K562 (cell line): ENCODE results near the gene SYT7. TPM values are rescaled to one million over a fixed set of nuclear protein-coding genes. Genes with fewer than 3 reads are reported as not detected.

Experiments used
- GABPB2 ChIP-seq: fragments of 250-450 bp; sonication (Bioruptor Pico); conservative IDR thresholded peaks from 2 replicates; pipeline ENCODE4 v1.5.1; 2021; ENCODE audit warnings: mild to moderate bottlenecking
- HOMEZ ChIP-seq: fragments of 250-450 bp; sonication (Bioruptor Pico); IDR thresholded peaks from 2 replicates; pipeline ENCODE4 v1.4.0; 2020; ENCODE audit warnings: mild to moderate bottlenecking, moderate library complexity
- LEF1 ChIP-seq: fragments of 450-650 bp; IDR thresholded peaks from 2 replicates; pipeline ENCODE4 v1.6.1; 2016; ENCODE audit warnings: mild to moderate bottlenecking
- RNF219 ChIP-seq: fragments of 250-450 bp; sonication (Bioruptor Pico); IDR thresholded peaks from 2 replicates; pipeline ENCODE4 v1.5.0; 2022; ENCODE audit warnings: mild to moderate bottlenecking
- ZNF277 ChIP-seq: fragments of 250-450 bp; sonication (Bioruptor Pico); IDR thresholded peaks from 2 replicates; pipeline ENCODE4 v1.8.0; 2022; ENCODE audit warnings: inconsistent platforms, mild to moderate bottlenecking, moderate library complexity, borderline replicate concordance
- ZNF766 ChIP-seq: fragments of 200-800 bp; sonication (Bioruptor generic); conservative IDR thresholded peaks from 2 replicates; pipeline ENCODE4 v1.6.1; 2016; ENCODE audit warnings: missing genetic modification characterization, missing compliant biosample characterization
- polyA plus RNA-seq, 8 experiments: library from polyadenylated mRNA; depleted of rRNA in 4 of 8; stranded (reverse) in 5 of 8; unstranded in 3 of 8; fragments of >200 nt; fragmentation: Nextera tagmentation in 2 of 8; fragmentation: Illumina TruSeq in 1 of 8; extraction: Ambion mirVana in 2 of 8; extraction: Trizol in 1 of 8; gene quantifications; 2 replicates each; pipeline versions ENCODE4 v1.2.1 to v1.2.3, GENCODE V29; 2011 to 2014; ENCODE audit warnings: inconsistent platforms in 1 of 8, missing spikeins in 1 of 8
- total RNA-seq, 7 experiments: library from RNA; depleted of rRNA in 6 of 7; stranded (reverse); fragments of >200 nt in 6 of 7; fragmentation: Illumina TruSeq in 2 of 7; extraction: Trizol in 2 of 7; gene quantifications; 2 replicates each; pipeline versions ENCODE4 v1.2.1 to v1.2.3, GENCODE V29; 2011 to 2021; ENCODE audit warnings: low replicate concordance in 1 of 7
- TF ChIP-seq, protein P1 (sequence below): fragments of 450-650 bp; IDR thresholded peaks from 2 replicates; pipeline ENCODE4 v1.6.1; 2016; ENCODE audit warnings: mild to moderate bottlenecking, moderate library complexity

The SYT7 gene
- total and polyA plus RNA-seq, 9 of the 15 experiments (the other 6 are each of a cell fraction or from before 2014, with no cell fraction given) = 0.01 to 0.51 (median 0.16) TPM; not detected in 1

- TF ChIP-seq, protein P1, sequence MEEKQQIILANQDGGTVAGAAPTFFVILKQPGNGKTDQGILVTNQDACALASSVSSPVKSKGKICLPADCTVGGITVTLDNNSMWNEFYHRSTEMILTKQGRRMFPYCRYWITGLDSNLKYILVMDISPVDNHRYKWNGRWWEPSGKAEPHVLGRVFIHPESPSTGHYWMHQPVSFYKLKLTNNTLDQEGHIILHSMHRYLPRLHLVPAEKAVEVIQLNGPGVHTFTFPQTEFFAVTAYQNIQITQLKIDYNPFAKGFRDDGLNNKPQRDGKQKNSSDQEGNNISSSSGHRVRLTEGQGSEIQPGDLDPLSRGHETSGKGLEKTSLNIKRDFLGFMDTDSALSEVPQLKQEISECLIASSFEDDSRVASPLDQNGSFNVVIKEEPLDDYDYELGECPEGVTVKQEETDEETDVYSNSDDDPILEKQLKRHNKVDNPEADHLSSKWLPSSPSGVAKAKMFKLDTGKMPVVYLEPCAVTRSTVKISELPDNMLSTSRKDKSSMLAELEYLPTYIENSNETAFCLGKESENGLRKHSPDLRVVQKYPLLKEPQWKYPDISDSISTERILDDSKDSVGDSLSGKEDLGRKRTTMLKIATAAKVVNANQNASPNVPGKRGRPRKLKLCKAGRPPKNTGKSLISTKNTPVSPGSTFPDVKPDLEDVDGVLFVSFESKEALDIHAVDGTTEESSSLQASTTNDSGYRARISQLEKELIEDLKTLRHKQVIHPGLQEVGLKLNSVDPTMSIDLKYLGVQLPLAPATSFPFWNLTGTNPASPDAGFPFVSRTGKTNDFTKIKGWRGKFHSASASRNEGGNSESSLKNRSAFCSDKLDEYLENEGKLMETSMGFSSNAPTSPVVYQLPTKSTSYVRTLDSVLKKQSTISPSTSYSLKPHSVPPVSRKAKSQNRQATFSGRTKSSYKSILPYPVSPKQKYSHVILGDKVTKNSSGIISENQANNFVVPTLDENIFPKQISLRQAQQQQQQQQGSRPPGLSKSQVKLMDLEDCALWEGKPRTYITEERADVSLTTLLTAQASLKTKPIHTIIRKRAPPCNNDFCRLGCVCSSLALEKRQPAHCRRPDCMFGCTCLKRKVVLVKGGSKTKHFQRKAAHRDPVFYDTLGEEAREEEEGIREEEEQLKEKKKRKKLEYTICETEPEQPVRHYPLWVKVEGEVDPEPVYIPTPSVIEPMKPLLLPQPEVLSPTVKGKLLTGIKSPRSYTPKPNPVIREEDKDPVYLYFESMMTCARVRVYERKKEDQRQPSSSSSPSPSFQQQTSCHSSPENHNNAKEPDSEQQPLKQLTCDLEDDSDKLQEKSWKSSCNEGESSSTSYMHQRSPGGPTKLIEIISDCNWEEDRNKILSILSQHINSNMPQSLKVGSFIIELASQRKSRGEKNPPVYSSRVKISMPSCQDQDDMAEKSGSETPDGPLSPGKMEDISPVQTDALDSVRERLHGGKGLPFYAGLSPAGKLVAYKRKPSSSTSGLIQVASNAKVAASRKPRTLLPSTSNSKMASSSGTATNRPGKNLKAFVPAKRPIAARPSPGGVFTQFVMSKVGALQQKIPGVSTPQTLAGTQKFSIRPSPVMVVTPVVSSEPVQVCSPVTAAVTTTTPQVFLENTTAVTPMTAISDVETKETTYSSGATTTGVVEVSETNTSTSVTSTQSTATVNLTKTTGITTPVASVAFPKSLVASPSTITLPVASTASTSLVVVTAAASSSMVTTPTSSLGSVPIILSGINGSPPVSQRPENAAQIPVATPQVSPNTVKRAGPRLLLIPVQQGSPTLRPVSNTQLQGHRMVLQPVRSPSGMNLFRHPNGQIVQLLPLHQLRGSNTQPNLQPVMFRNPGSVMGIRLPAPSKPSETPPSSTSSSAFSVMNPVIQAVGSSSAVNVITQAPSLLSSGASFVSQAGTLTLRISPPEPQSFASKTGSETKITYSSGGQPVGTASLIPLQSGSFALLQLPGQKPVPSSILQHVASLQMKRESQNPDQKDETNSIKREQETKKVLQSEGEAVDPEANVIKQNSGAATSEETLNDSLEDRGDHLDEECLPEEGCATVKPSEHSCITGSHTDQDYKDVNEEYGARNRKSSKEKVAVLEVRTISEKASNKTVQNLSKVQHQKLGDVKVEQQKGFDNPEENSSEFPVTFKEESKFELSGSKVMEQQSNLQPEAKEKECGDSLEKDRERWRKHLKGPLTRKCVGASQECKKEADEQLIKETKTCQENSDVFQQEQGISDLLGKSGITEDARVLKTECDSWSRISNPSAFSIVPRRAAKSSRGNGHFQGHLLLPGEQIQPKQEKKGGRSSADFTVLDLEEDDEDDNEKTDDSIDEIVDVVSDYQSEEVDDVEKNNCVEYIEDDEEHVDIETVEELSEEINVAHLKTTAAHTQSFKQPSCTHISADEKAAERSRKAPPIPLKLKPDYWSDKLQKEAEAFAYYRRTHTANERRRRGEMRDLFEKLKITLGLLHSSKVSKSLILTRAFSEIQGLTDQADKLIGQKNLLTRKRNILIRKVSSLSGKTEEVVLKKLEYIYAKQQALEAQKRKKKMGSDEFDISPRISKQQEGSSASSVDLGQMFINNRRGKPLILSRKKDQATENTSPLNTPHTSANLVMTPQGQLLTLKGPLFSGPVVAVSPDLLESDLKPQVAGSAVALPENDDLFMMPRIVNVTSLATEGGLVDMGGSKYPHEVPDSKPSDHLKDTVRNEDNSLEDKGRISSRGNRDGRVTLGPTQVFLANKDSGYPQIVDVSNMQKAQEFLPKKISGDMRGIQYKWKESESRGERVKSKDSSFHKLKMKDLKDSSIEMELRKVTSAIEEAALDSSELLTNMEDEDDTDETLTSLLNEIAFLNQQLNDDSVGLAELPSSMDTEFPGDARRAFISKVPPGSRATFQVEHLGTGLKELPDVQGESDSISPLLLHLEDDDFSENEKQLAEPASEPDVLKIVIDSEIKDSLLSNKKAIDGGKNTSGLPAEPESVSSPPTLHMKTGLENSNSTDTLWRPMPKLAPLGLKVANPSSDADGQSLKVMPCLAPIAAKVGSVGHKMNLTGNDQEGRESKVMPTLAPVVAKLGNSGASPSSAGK = no peak
- TF ChIP-seq RNF219 (CRISPR knock-in tag) (no peak), GABPB2 (CRISPR knock-in tag) (no peak), HOMEZ (CRISPR knock-in tag) (no peak), LEF1 (no peak), ZNF766 (CRISPR knock-in tag) (no peak), ZNF277 (CRISPR knock-in tag) (no peak)
These were observed at the start of gene SYT7 (continued) for GRCh38 chr11:61581030-61581928.
